Endothelial cell of hepatic sinusoid (primary cell): ENCODE measurements around the gene ICA1.
"Not testable (repeated sequence)": the region's sequence is repeated elsewhere in the genome, so short reads cannot be mapped to it uniquely, and the experiment has no call there.

Experiments
- in situ Hi-C: cut with HindIII; loops from 2 replicates; pipeline ENCODE4 v1.10.0; 2017; ENCODE audit warnings: low sequenced_read_pairs

The ICA1 gene

DNA sequence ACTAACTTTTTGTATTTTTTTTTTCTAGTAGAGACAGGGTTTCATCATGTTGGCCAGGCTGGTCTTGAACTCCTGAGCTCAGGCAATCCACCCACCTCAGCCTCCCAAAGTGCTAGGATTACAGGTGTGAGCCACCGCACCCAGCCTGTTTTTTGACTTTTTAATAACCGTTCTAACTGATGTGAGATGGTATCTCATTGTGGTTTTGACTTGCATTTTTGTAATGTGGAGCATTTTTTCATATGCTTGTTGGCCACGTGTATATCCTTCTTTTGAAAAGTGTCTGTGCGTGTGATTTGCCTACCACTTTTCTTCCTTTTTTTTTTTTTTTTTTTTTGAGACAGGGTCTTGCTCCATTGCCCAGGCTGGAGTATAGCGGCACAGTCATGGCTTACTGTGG is 198.7 kb downstream of the ICA1 start:
- in situ Hi-C loops = not testable (repeated sequence)
